Choroid plexus epithelial cell (primary cell): ENCODE data around the gene ZMYND10.

Experiments
- DNase-seq: peaks from one replicate; pipeline ENCODE4 v3.0.0-alpha.2; 2010; ENCODE audit warnings: low read depth
- H3K4me3 ChIP-seq: 2 replicates; pipeline ENCODE4 v1.5.1; 2011; ENCODE audit warnings: low read depth, mild to moderate bottlenecking, control low read depth, low read length, moderate library complexity
- CTCF ChIP-seq: conservative IDR thresholded peaks from 2 replicates; pipeline ENCODE4 v1.5.1; 2011; ENCODE audit warnings: low read depth, mild to moderate bottlenecking, control low read depth, inconsistent platforms, low read length, moderate library complexity

ZMYND10 gene

GRCh38 chr3:50370594-50370993 is 25.1 kb upstream of the ZMYND10 start:
- peak; percentile 53 for TF ChIP-seq CTCF
- no peak overlapping the region for H3K4me3 ChIP-seq
- peak; percentile 74 for DNase-seq

- no peak for TF ChIP-seq CTCF
- no peak for DNase-seq
- H3K4me3 ChIP-seq = no peak overlapping the region
Measured at GRCh38 chr3:50369012-50369670, 23.6 kb upstream of the ZMYND10 start.

GRCh38 chr3:50365842-50366220 is 20.3 kb upstream of the ZMYND10 start:
- H3K4me3 ChIP-seq = no peak overlapping the region
- TF ChIP-seq CTCF = no peak
- no peak for DNase-seq

GRCh38 chr3:50365080-50365841 is 19.7 kb upstream of the ZMYND10 start:
- peak; percentile 70 for DNase-seq
- H3K4me3 ChIP-seq = peak overlapping the region; percentile 56
- TF ChIP-seq CTCF = no peak

GRCh38 chr3:50364573-50365079 is 19.1 kb upstream of the ZMYND10 start:
- no peak for DNase-seq
- TF ChIP-seq CTCF = no peak
- peak overlapping the region; percentile 56 for H3K4me3 ChIP-seq

GRCh38 chr3:50359760-50360110 is 14.2 kb upstream of the ZMYND10 start:
- peak overlapping the region; percentile 53 for H3K4me3 ChIP-seq
- no peak for DNase-seq
- TF ChIP-seq CTCF = no peak
